Eye (tissue), 1 donor: ENCODE results near the gene DDX39B.
"Not testable (repeated sequence)": the region's sequence is repeated elsewhere in the genome, so short reads cannot be mapped to it uniquely, and the experiment has no call there.

Source experiments
- DNase-seq: peaks from one replicate; pipeline ENCODE4 v3.0.0-alpha.2; 2015

DDX39B gene

DNA sequence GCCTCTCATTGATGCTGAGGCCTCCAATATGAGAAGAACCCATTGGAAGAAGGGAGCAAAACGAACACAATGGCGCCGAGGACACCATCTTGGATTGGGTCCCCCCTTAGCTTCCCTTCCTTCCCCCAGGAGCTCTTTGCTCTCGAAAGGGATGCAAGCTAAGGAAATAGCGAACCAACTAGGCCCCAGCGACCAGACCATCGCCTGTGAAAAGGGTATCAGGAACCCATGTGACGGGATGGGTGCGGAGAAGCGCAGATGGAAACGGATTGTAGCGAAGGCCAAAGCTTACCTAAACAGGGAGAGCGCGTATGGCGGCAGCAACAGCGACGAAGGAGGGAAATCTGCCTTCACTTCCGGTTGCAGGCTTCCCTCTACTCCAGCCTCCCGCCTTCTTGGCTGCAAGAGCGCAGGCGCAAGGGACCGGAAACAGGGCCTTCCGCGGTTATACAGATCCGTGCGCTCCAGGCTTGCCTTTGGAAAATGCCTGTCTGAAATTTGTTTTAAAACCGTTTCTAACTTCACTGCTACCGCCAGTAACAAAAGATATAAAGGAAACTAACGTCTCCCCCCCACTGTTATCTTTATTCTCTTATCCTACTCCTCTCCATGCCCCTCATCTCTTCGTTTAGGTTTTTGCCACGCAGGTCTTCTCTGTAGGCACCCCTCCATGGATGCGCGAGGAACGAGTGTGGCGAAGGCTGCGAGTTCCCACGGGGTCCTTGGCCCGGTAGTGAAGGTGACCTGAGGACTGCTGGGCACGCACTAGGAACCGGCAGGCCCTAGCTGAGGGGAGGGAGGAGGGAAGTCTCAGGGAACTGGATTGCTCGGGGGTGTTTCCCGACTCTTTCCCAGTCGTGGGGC is at the start of gene DDX39B:
Gene DDX39B, minus strand, starts transcription at position 346 of the 864 bp plus-strand sequence. CDS start 1,471 bp downstream, outside the sequence.
- peak; percentile 99 for DNase-seq

GRCh38 chr6:31590691-31591090 is 48.9 kb upstream of the DDX39B start:
- DNase-seq: not testable (repeated sequence)

DNA sequence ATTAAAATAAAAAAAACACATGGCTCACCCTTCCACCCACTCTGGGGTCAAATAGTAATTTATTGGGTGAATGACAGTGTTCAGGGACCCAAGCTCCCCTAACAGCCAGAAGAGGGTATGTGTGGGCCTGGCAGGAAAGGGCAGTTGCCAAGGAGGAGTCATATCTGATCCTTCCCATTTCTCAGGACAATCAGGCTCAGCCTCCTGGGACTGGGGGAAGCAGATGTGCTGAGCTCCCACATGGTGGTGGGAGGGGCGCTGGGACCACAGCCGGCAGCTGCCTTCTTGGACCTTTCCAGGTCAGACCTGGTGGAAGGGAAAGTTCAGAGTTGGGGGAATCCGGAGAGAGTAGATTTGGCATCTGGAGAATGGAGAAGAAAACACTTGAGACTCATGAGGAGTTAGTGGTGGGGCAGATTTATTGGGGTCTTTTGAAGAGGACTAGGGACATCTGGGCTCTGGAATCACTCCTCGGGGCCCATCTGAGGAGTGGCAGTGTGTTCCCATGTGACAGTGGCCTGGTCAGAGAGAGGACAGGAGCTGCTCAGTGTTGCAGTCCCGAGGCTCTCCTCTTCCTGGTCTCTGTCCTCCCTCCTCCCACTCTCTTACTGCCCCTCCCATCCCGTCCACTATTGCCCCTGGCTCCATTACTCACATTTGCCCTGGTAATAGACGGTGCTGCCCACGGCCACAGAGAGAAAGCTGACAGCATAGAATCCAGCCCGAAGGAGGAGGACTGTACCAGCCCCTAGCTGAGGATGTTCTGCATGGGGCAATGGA is 47.3 kb upstream of the DDX39B start:
- peak; percentile 17 for DNase-seq

DNA sequence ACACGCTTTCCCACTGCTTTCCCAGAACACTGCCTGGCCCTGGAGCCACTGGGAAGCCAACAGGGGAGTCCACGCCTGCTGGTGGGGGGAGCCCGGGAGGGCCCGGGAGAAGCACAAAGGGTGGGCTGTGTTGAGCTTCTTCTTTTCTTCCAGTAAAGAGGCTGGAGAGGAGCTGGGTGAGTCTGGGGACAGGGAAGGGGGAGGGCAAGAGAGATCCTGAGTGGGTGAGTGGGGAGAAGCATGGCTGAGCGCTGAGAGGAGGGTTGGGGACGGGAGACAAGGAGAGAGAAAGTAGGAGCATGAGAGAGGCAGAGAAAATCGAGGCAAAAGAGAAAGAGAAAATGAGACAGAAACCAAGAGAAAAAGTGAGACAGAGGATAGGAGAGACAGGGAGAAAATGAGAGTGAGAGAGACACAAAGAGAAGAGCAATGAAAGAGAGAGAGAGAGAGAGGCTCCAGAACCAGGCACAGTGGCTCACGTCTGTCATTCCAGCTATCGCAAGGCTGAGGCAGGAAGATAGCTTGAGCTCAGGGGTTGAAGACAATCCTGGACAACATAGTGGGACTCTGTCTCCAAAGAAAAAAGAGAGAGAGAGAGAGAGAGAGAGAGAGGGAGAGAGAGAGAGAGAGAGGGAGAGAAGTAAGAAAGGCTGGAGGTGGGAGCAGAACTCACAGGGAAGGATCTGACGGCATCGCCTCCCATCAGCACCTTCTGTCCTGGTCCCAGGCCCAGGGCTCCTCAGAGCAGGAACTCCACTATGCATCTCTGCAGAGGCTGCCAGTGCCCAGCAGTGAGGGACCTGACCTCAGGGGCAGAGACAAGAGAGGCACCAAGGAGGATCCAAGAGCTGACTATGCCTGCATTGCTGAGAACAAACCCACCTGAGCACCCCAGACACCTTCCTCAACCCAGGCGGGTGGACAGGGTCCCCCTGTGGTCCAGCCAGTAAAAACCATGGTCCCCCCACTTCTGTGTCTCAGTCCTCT is 46.3 kb upstream of the DDX39B start:
- DNase-seq: no peak

DNA sequence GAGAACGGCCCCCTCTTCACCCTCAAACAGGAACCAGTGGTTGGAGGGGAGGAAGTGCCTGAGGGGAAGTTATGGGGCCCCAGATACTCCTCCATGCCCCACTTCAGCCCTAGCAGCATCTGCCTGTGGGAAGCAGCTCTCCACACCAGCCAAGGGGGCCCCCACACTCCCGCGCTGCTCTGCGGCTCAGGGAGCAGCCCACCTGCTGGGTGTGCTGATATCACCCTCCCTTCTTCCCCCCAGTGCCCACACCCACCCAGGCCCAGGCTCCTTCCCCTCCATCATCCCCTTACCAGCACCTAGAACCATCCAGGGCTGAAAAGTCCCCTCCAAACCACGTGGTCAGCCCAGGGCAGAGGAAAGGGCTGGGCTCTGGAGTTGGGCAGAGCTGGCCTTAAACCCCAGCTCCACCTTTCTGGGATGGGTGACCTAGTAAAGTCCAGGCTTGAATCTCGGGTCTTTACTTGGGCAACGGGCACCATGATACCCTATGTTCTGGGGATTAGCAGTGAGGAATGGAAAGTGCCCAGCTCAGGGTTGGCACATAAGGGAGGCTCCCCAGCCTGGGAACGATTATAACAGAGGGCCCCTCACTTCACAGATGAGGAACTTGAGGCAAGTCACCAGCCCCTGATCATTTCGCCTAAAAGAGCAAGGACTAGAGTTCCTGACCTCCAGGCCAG is 44.9 kb upstream of the DDX39B start:
- no peak for DNase-seq

GRCh38 chr6:31586008-31586407 is 44.2 kb upstream of the DDX39B start, which contains the start of gene LST1:
Gene LST1, plus strand, starts transcription at chr6:31586277. Its CDS starts 1,023 bp downstream, at chr6:31587300.
- DNase-seq: no peak

DNA sequence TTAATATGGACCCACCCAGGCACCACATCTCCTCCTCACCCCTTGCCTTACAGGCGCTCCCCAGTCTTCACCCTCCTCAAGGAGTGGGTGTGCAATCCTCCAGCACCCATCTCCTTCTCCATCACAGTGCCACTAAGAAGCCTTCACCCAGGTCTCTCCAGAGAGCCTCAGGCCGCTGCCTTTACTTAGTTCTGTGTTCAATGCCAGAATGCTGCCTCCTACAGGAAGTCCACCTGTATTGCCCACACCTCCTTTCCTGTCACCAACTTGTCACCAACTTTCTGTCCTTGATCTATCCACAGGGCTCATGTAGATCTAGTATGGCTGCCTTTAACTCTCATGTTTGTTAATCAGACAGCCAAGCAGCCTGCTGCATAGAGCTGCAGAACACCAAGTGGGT is 43.7 kb upstream of the DDX39B start:
- no peak for DNase-seq

DNA sequence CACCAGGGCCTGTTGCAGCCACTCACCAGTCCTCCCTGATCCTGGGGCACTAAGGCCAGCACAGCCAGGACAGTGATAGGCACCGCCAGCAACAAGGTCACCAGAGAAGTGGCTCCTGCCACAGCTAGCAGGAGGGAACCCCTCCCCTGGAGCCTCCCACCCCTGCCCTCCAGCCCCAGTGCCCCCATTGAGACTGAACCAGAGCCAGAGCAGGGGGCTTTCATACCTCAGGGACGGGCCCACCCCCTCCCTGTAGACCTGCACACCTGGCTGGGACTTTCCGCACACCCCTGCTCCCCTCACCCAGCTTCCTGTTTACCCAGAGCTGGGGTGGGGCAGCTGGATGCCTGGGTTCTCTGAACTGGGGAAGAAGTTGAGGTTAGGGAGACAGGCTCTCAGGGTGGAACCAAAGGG is 40.4 kb upstream of the DDX39B start, which contains the start of gene LTB:
Gene LTB, minus strand, starts transcription at position 195 of the 414 bp plus-strand sequence. Its CDS starts 7 bp downstream, at position 188.
- no peak for DNase-seq

DNA sequence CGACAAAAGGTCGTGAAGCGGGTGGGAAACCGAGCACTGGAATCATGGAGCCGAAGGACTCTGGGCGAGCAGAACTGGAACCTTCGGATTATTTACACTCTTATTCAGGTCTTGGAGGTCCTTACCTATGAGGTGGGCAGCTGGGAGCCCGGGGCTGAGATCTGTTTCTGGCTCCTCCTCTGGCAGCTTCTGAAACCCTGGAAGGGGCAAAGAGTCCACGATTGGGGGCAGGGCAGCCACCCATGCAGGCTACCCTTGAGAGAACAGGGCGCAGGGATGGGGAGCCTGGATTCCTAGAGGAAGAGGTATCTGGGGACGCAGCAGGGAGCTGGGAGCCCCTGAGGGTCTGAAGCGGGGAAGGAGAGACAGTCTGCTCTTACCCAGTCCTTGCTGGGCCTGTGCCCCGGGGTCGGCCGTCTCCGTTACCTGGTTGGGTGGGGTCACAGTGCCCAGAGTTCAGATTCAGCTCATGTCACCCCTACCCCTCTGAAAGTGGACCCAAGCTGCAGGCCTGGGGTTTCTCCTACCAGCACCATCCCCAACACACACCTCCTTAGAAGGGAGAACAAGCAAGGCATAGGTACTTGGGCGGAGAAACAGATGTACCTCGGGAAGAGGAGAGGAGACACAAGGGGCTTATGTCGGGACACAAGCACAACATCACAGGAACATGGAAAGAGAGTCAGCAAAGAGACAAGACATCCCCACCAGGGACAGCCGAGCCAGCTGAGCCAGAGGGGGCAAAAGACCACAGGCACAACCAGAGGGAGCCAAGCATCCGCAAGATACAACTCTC is 39.8 kb upstream of the DDX39B start:
- DNase-seq: no peak

DNA sequence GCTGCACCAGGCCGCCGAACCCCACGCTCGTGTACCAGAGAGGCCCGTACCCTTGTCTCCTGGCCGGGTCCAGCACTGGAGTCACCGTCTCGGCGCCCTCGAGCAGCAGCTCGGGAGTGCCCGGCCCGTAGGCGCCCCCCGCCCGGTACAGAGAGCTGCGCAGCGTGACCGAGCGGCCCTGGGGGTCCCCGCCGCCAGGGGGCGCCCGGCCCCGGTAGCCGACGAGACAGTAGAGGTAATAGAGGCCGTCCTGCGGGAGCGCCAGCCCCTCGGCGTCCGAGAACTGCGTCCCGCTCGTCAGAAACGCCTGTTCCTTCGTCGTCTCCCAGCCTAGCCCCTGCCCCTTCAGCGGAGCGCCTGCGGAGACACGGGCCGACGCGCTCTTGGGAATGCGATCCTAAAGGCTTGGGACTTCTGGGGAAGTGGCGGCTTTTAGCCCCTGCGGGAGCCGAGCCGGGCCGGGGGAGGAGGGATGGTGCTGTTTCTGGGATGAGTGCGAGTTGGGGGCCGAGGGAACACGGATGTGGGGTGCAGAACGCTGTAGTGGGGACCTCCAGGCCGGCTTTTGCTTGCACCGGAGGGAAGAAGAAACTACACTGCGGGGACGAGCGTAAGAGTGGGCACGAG is 39.1 kb upstream of the DDX39B start:
- DNase-seq: peak; percentile 94

DNA sequence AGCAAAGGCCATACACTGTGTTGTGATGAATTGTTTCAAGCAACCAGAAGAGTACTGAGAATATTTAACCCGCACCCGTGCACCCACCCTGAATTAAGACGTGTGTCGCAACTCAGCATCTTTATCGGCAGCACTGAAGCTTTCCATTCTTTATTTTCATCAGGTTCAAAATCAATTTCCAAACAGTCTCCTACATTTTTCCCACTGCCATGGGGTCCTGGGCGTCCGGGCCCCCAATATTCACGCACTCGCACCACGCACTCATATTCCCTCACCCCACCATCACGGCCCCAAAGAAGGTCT is 38.6 kb upstream of the DDX39B start:
- no peak for DNase-seq

DNA sequence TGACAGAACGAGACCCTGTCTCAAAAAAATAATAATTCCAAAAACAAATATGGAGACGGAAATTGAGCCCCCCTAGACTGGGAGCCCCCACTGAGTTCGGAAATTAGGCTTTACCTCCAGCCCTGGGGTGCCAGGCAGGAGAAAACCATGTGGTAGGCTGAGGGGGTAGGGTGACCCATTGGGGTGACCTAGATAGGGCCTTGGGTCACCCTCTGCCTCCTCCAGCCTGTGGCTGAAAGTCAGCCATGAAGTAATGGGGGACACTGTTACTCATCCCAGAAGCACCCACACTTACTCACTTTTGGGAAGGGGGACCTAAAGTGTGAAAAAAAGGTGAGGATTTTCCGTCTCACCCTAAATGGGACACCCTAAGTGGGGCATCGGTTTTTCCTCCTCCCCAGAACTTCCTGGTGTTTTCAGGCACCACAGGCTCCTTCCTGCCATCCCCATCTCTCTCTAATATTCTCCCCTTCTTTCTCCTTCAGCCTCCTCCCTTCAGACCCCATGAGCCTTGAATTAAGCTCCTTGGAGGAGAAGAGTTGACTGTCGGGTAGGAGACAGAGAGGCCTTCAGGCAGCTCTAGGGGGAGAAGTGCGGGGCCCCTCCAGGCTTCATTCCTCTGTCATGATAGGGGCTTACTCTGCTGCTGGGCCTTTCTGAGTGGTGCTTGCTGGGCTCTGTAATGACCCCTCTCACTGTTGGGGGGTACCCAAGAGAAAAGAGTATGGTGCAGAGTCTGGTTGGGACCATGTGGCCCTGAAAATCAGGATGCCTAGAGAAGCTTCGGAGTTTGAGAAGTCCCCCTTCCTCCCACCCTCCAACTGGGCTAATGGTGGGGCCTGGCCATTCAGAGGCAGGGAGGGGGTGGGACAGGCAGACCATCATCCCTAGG is 38.0 kb upstream of the DDX39B start:
- no peak for DNase-seq

- DNase-seq: no peak
Observed at GRCh38 chr6:31579119-31579505, 37.3 kb upstream of the DDX39B start.

DNA sequence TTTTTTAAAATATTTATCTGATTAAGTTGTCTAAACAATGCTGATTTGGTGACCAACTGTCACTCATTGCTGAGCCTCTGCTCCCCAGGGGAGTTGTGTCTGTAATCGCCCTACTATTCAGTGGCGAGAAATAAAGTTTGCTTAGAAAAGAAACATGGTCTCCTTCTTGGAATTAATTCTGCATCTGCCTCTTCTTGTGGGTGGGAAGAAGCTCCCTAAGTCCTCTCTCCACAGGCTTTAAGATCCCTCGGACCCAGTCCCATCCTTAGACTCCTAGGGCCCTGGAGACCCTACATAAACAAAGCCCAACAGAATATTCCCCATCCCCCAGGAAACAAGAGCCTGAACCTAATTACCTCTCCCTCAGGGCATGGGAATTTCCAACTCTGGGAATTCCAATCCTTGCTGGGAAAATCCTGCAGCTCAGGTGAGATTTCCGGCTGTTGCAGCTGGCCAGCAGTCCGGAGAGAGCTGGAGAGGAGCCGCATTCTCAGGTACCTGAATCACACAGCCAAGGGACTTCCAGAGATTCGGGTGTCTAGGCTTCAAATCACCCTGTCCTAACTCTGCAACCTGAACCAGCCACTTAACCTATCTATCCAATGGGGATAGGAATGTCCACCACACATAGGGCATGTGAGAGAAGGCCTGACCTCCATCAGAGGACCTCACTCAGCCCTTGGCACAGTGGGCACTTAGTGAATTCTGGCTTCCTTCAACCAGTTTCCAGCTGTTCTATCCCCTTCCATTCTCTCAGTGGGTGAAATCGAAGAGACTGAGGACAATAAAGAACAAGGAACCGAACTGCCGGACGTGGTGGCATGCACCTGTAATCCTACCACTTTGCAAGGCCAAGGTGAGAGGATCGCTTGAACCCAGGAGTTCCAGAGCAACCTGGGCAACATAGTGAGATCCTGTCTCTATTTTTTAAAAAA is 36.6 kb upstream of the DDX39B start:
- no peak for DNase-seq

GRCh38 chr6:31577579-31577966 is 35.8 kb upstream of the DDX39B start:
- DNase-seq: no peak

- DNase-seq: no peak
Observed at GRCh38 chr6:31576897-31577578, 35.2 kb upstream of the DDX39B start.

DNA sequence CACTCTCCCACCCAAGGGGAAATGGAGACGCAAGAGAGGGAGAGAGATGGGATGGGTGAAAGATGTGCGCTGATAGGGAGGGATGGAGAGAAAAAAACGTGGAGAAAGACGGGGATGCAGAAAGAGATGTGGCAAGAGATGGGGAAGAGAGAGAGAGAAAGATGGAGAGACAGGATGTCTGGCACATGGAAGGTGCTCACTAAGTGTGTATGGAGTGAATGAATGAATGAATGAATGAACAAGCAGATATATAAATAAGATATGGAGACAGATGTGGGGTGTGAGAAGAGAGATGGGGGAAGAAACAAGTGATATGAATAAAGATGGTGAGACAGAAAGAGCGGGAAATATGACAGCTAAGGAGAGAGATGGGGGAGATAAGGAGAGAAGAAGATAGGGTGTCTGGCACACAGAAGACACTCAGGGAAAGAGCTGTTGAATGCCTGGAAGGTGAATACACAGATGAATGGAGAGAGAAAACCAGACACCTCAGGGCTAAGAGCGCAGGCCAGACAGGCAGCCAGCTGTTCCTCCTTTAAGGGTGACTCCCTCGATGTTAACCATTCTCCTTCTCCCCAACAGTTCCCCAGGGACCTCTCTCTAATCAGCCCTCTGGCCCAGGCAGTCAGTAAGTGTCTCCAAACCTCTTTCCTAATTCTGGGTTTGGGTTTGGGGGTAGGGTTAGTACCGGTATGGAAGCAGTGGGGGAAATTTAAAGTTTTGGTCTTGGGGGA is 34.3 kb upstream of the DDX39B start:
- no peak for DNase-seq
